ENCODE measurements around the gene KIAA1217.

Gene KIAA1217

DNA sequence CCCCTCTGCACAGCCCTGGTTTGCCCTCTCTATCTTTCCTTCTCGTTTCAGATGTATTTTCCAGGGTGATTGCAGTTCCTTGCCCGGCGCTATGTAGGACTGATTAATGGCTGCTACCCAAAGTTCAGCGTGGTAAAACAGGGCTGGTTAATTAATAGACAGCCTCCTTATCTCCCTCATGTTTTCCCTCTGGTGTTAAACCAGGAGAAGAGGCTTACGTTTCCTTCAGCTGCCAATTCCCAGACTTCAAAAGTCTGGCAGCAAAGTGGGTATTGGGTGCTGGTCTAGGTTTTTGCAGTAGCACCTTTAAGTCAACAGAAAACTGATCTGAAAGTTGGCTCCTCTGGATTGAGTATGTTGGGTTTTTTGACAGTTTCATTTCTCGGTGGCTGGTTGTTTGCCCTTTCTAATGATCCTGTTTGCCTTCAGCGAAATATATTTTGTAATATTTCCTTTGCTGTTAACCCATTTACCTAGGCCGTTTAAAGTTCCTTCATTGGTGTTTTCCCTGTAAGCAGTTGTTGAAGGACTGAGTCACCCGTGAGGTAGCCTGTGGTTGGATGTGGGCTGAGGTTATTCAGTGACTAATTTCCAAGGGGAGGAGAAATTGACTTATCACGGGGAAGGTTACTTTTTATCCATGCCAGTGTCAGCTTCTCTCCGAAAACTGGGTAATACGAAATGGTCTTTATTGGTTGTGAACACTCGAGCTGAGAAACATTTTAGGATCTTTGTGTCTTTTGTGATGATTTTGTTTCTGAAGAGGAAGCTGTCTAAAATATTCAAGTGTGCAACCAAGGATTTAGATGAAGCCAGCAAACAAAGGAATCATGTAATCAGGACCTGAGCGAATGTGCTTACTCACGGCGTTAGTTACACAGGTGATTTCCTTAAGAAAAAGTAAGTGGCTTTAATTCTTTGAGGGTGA, 257.2 kb downstream of the KIAA1217 start:
- H3K4me1 ChIP-seq (ENCODE audit: insufficient read depth, low read length), result no peaks in the 10 kb centered on the region
- no peak overlapping the region for H3K4me3 ChIP-seq (ENCODE audit: low read depth in 1 of 2, low read length in 2 of 2)
- no peaks in the 10 kb centered on the region for H3K9me3 ChIP-seq (ENCODE audit: low read length)
- no peaks in the 10 kb centered on the region for H3K36me3 ChIP-seq (ENCODE audit: insufficient read depth, low read length)
- no peak overlapping the region for H3K27ac ChIP-seq (ENCODE audit: low read depth, low read length)
- H3K9ac ChIP-seq (ENCODE audit: low read length), result no peak overlapping the region
- no peaks in the 10 kb centered on the region for H3K27me3 ChIP-seq (ENCODE audit: control insufficient read depth in 1 of 2, insufficient read depth in 2 of 2, low read length in 2 of 2)

GRCh38 chr10:24467136-24467535, 258.2 kb downstream of the KIAA1217 start:
- Histone ChIP-seq H3K9me3 (ENCODE audit: low read length) (no peaks in the 10 kb centered on the region), H3K27me3 (ENCODE audit: control insufficient read depth in 1 of 2, insufficient read depth in 2 of 2, low read length in 2 of 2) (no peaks in the 10 kb centered on the region), H3K27ac (ENCODE audit: low read depth, low read length) (no peak overlapping the region), H3K9ac (ENCODE audit: low read length) (no peak overlapping the region), H3K4me1 (ENCODE audit: insufficient read depth, low read length) (no peaks in the 10 kb centered on the region), H3K36me3 (ENCODE audit: insufficient read depth, low read length) (no peaks in the 10 kb centered on the region), H3K4me3 (ENCODE audit: low read depth in 1 of 2, low read length in 2 of 2) (no peak overlapping the region)

DNA sequence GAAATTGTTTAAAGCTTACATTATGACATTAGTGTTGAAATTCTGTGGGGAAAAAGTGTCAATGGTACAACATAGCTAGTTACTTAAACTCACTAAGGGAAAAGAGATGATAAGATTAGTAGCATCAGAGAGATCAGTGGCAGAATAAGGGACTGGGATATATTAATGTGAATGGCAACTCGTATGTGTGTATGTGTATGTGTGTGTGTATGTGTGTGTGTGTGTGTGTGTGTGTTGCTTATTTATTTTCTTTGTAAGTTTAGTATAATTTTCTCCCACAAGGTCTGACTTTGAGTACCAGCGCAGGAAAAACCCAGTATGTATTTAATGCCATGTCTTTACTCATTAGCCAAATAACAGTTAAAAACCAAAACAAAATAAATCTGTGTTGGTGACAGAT, 258.7 kb downstream of the KIAA1217 start:
- no peaks in the 10 kb centered on the region for H3K9me3 ChIP-seq (ENCODE audit: low read length)
- no peaks in the 10 kb centered on the region for H3K36me3 ChIP-seq (ENCODE audit: insufficient read depth, low read length)
- H3K27me3 ChIP-seq (ENCODE audit: control insufficient read depth in 1 of 2, insufficient read depth in 2 of 2, low read length in 2 of 2), result no peaks in the 10 kb centered on the region
- no peak overlapping the region for H3K9ac ChIP-seq (ENCODE audit: low read length)
- H3K4me3 ChIP-seq (ENCODE audit: low read depth in 1 of 2, low read length in 2 of 2), result no peak overlapping the region
- H3K4me1 ChIP-seq (ENCODE audit: insufficient read depth, low read length), result no peaks in the 10 kb centered on the region
- no peak overlapping the region for H3K27ac ChIP-seq (ENCODE audit: low read depth, low read length)

- Histone ChIP-seq H3K4me3 (ENCODE audit: low read depth in 1 of 2, low read length in 2 of 2) (no peak overlapping the region), H3K27me3 (ENCODE audit: control insufficient read depth in 1 of 2, insufficient read depth in 2 of 2, low read length in 2 of 2) (no peaks in the 10 kb centered on the region)
Measured at GRCh38 chr10:24468281-24468751, 259.4 kb downstream of the KIAA1217 start.

DNA sequence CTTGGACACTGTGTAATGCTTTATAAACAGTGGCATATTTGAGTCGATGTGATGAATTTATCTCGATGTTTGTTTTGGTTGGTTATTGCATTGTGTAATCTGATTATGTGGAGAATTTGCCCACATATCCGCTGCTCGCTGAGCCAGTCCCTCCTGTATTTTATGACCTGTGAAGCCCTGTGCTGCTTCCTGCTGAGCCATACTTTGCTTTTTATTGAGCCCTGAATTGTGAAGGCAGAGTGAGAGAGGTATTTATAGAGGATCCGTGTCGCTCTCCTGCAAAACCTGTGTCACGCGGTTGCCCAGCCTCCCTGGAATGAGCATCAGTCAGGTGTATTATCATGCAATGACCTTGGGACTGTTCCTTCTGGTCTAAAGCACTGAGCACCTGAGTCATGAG, 261.1 kb downstream of the KIAA1217 start:
- no peak overlapping the region for H3K4me3 ChIP-seq (ENCODE audit: low read depth in 1 of 2, low read length in 2 of 2)
- no peak overlapping the region for H3K9ac ChIP-seq (ENCODE audit: low read length)
- H3K4me1 ChIP-seq (ENCODE audit: insufficient read depth, low read length), result no peaks in the 10 kb centered on the region
- no peaks in the 10 kb centered on the region for H3K9me3 ChIP-seq (ENCODE audit: low read length)
- H3K27me3 ChIP-seq (ENCODE audit: control insufficient read depth in 1 of 2, insufficient read depth in 2 of 2, low read length in 2 of 2), result no peaks in the 10 kb centered on the region
- no peak overlapping the region for H3K27ac ChIP-seq (ENCODE audit: low read depth, low read length)
- no peaks in the 10 kb centered on the region for H3K36me3 ChIP-seq (ENCODE audit: insufficient read depth, low read length)

More at GRCh38 chr10:24468281-24468751, 259.4 kb downstream of the KIAA1217 start:
- Histone ChIP-seq H3K36me3 (ENCODE audit: insufficient read depth, low read length) (no peaks in the 10 kb centered on the region), H3K27ac (ENCODE audit: low read depth, low read length) (no peak overlapping the region), H3K4me1 (ENCODE audit: insufficient read depth, low read length) (no peaks in the 10 kb centered on the region), H3K9ac (ENCODE audit: low read length) (no peak overlapping the region), H3K9me3 (ENCODE audit: low read length) (no peaks in the 10 kb centered on the region)

GRCh38 chr10:24475598-24475997, 266.7 kb downstream of the KIAA1217 start:
- no peak overlapping the region for H3K27ac ChIP-seq (ENCODE audit: low read depth, low read length)
- H3K36me3 ChIP-seq (ENCODE audit: insufficient read depth, low read length), result no peaks in the 10 kb centered on the region
- no peak overlapping the region for H3K9ac ChIP-seq (ENCODE audit: low read length)
- H3K4me3 ChIP-seq (ENCODE audit: low read depth in 1 of 2, low read length in 2 of 2), result no peak overlapping the region
- H3K4me1 ChIP-seq (ENCODE audit: insufficient read depth, low read length), result no peaks in the 10 kb centered on the region
- peaks cover 6% of the 10 kb centered on the region for H3K9me3 ChIP-seq (ENCODE audit: low read length)
- H3K27me3 ChIP-seq (ENCODE audit: control insufficient read depth in 1 of 2, insufficient read depth in 2 of 2, low read length in 2 of 2), result no peaks in the 10 kb centered on the region

DNA sequence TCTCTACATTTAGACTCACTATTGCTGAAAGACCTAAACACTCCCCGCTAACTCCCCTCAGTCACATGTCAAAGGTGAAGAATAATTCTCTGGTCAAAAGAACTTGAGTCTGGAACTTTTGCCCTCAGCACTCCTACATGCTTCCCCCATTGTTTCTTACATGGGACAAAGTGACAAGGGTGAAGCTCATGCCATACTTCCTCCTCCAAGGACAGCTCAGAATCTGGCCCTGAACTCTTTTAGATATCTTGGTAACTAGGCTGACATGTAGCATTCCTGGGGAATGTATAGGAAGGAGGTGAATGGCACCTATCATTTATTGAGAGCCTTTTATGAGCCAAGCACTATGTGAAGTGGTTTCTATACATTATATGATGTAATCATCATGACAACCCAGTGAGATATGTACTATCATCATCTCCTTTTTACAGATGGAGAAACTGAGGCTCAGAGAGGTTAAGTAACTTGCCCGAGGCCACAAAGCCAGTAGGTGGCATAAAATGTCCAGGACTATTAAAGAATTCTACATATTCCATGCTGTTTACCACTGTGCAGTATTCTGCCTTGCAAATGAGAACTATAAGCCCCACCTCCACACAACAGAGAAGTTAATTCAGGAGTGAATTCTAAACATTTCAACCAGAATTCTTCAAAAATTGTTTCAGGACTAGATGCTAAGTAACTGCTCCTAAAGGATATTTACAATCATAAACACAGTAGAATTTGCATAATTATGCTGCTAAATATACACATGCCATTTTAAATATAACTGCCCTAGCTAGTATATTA, 268.2 kb downstream of the KIAA1217 start:
- H3K9ac ChIP-seq (ENCODE audit: low read length), result no peak overlapping the region
- no peaks in the 10 kb centered on the region for H3K27me3 ChIP-seq (ENCODE audit: control insufficient read depth in 1 of 2, insufficient read depth in 2 of 2, low read length in 2 of 2)
- H3K4me1 ChIP-seq (ENCODE audit: insufficient read depth, low read length), result no peaks in the 10 kb centered on the region
- no peak overlapping the region for H3K4me3 ChIP-seq (ENCODE audit: low read depth in 1 of 2, low read length in 2 of 2)
- no peak overlapping the region for H3K27ac ChIP-seq (ENCODE audit: low read depth, low read length)
- peaks cover 6% of the 10 kb centered on the region for H3K9me3 ChIP-seq (ENCODE audit: low read length)
- H3K36me3 ChIP-seq (ENCODE audit: insufficient read depth, low read length), result no peaks in the 10 kb centered on the region

GRCh38 chr10:24477915-24478314, 269.0 kb downstream of the KIAA1217 start:
- H3K36me3 ChIP-seq (ENCODE audit: insufficient read depth, low read length), result no peaks in the 10 kb centered on the region
- peaks cover 6% of the 10 kb centered on the region for H3K9me3 ChIP-seq (ENCODE audit: low read length)
- H3K27ac ChIP-seq (ENCODE audit: low read depth, low read length), result no peak overlapping the region
- H3K27me3 ChIP-seq (ENCODE audit: control insufficient read depth in 1 of 2, insufficient read depth in 2 of 2, low read length in 2 of 2), result no peaks in the 10 kb centered on the region
- no peak overlapping the region for H3K4me3 ChIP-seq (ENCODE audit: low read depth in 1 of 2, low read length in 2 of 2)
- H3K9ac ChIP-seq (ENCODE audit: low read length), result no peak overlapping the region
- H3K4me1 ChIP-seq (ENCODE audit: insufficient read depth, low read length), result no peaks in the 10 kb centered on the region

DNA sequence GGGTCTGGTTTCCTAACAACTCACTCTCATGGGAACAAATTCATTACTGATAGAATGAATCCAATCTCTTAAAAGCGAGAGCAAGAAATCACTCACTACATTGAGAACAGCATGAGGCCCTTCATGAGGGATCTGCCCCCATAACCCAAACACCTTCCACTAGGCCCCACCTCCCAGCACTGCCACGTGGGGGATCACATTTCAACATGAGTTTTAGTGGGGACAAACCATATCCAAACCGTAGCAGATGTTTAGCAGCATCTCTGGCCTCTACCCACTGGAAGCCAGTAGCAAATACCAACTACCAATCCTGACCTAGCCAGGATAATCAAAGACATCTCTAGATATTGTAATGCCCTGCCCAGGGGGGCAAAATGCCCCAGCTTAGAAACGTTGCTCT, 270.9 kb downstream of the KIAA1217 start:
- H3K9me3 ChIP-seq (ENCODE audit: low read length), result peaks cover 6% of the 10 kb centered on the region
- no peak overlapping the region for H3K4me3 ChIP-seq (ENCODE audit: low read depth in 1 of 2, low read length in 2 of 2)
- H3K36me3 ChIP-seq (ENCODE audit: insufficient read depth, low read length), result no peaks in the 10 kb centered on the region
- no peak overlapping the region for H3K27ac ChIP-seq (ENCODE audit: low read depth, low read length)
- no peaks in the 10 kb centered on the region for H3K27me3 ChIP-seq (ENCODE audit: control insufficient read depth in 1 of 2, insufficient read depth in 2 of 2, low read length in 2 of 2)
- no peaks in the 10 kb centered on the region for H3K4me1 ChIP-seq (ENCODE audit: insufficient read depth, low read length)
- no peak overlapping the region for H3K9ac ChIP-seq (ENCODE audit: low read length)

DNA sequence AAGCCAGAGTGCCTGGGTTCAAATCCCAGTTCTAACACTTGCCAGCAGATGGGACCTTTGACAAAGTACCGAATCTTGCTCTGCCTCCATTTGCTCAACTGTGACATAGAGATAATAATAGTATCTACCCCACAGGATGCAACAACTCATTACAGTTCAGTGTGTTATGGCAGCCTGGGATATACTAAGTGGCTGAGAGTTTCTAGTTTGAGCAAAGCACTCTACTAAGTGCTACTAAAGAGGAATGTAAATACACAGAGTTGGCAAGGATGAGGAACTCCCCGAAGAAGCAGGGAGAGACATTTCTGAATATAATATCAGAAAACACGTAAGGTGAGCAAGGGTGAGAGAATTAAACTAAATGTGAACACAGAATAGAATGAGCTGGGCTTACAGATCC, 271.5 kb downstream of the KIAA1217 start:
- Histone ChIP-seq H3K9ac (ENCODE audit: low read length) (no peak overlapping the region), H3K4me3 (ENCODE audit: low read depth in 1 of 2, low read length in 2 of 2) (no peak overlapping the region), H3K4me1 (ENCODE audit: insufficient read depth, low read length) (no peaks in the 10 kb centered on the region), H3K27ac (ENCODE audit: low read depth, low read length) (no peak overlapping the region), H3K27me3 (ENCODE audit: control insufficient read depth in 1 of 2, insufficient read depth in 2 of 2, low read length in 2 of 2) (no peaks in the 10 kb centered on the region), H3K36me3 (ENCODE audit: insufficient read depth, low read length) (no peaks in the 10 kb centered on the region), H3K9me3 (ENCODE audit: low read length) (peaks cover 4% of the 10 kb centered on the region)

DNA sequence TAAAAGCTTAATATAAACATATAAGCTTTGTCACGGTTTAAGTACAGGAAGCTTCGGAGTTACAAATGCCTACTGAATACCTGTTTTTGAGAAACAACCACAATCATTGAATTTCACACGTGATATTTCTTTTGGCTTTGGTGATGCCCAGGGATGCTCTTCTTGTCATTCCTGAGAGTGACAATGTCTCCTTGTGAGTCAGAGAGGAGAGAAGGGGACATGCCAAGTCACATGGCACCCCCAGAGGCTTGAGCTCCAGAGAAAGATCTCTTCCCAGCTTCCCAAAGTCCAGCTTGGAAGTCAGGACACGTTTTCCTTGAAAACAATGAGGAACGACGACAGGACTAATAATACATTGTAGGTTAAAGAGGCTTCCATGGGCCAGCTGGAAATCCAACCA, 272.3 kb downstream of the KIAA1217 start:
- Histone ChIP-seq H3K4me1 (ENCODE audit: insufficient read depth, low read length) (no peaks in the 10 kb centered on the region), H3K27me3 (ENCODE audit: control insufficient read depth in 1 of 2, insufficient read depth in 2 of 2, low read length in 2 of 2) (no peaks in the 10 kb centered on the region), H3K27ac (ENCODE audit: low read depth, low read length) (no peak overlapping the region), H3K4me3 (ENCODE audit: low read depth in 1 of 2, low read length in 2 of 2) (no peak overlapping the region), H3K36me3 (ENCODE audit: insufficient read depth, low read length) (no peaks in the 10 kb centered on the region), H3K9me3 (ENCODE audit: low read length) (no peaks in the 10 kb centered on the region), H3K9ac (ENCODE audit: low read length) (no peak overlapping the region)

Measured in muscle layer of colon (tissue), 2 donors.